Endothelial cell of umbilical vein (primary cell): ENCODE measurements around the gene CHD6. TPM values are rescaled to one million over a fixed set of nuclear protein-coding genes. Genes with fewer than 3 reads are reported as not detected.

ENCODE experiments used
- BruUV-seq: library from RNA; stranded (reverse); fragments of 400-500 nt; replicated peaks from 2 replicates; lab custom pipeline; 2021; lab: Mats Ljungman, UMichigan
- CTCF ChIA-PET: fragments of 300-600, 350-600 bp; sonication (Branson Sonifier 250); formaldehyde crosslinking; loops from one replicate; lab custom pipeline; 2021; ENCODE audit warnings: antibody characterized with exemption, inconsistent platforms; lab: Charles Lee
- POLR2A ChIA-PET: fragments of 300-600, 350-600 bp; sonication (Branson Sonifier 250); formaldehyde crosslinking; loops from one replicate; lab custom pipeline; 2021; ENCODE audit warnings: antibody characterized with exemption, inconsistent platforms; lab: Charles Lee
- DNase-seq: peaks from one replicate; pipeline ENCODE4 v3.0.0-alpha.2; 2011; ENCODE audit warnings: low read depth, low spot score
- FAIRE-seq: peaks from 2 replicates; lab custom pipeline; 2011; peaks lifted over from hg19 to GRCh38; lab: Jason Lieb, UNC
- H2AFZ ChIP-seq: 2 replicates; pipeline ENCODE4 v1.6.0; 2012; ENCODE audit warnings: low read depth, low read length, control low read depth, inconsistent platforms
- H3K27ac ChIP-seq: 2 replicates; pipeline ENCODE4 v1.5.1; 2011; ENCODE audit warnings: low read depth, mild to moderate bottlenecking, control low read depth, low read length, moderate library complexity; ENCODE audit not compliant: insufficient read depth
- H3K27me3 ChIP-seq, 2 experiments: 2 replicates each; pipeline versions ENCODE4 v1.6.0 to v1.6.1; 2011; ENCODE audit warnings: low read length in 2 of 2, mixed read lengths in 1 of 2; ENCODE audit not compliant: control insufficient read depth in 2 of 2, insufficient read depth in 2 of 2
- H3K36me3 ChIP-seq, 2 experiments: 2 replicates in 1 of 2; 3 replicates in 1 of 2; pipeline ENCODE4 v1.5.1; 2011; ENCODE audit warnings: low read length in 2 of 2, mild to moderate bottlenecking in 1 of 2, moderate library complexity in 1 of 2; ENCODE audit not compliant: control insufficient read depth in 2 of 2, insufficient read depth in 2 of 2; ENCODE audit errors: extremely low read depth in 1 of 2
- H3K4me1 ChIP-seq: 3 replicates; pipeline ENCODE4 v1.5.1; 2011; ENCODE audit warnings: mild to moderate bottlenecking, low read length; ENCODE audit not compliant: control insufficient read depth, insufficient read depth; ENCODE audit errors: extremely low read depth
- H3K4me2 ChIP-seq: 2 replicates; pipeline ENCODE4 v1.6.1; 2011; ENCODE audit warnings: low read length, control low read depth, mixed read lengths; ENCODE audit not compliant: insufficient read depth
- H3K4me3 ChIP-seq, 3 experiments: fragments of 200-600 bp in 1 of 3; sonication (generic), shearing (Covaris generic) in 1 of 3; replicated peaks in 1 of 3; 2 replicates each; pipeline ENCODE4 v1.5.1; 2011 to 2016; ENCODE audit warnings: control low read depth in 3 of 3, low read length in 3 of 3, mild to moderate bottlenecking in 2 of 3, inconsistent platforms in 1 of 3, low read depth in 1 of 3, moderate library complexity in 1 of 3; ENCODE audit not compliant: insufficient read depth in 1 of 3
- H3K79me2 ChIP-seq: 2 replicates; pipeline ENCODE4 v1.6.0; 2012; ENCODE audit warnings: low read length, inconsistent platforms; ENCODE audit not compliant: control insufficient read depth, insufficient read depth
- H3K9ac ChIP-seq: replicated peaks from 2 replicates; pipeline ENCODE3; 2011; ENCODE audit warnings: low read length, control low read depth; ENCODE audit not compliant: insufficient read depth; ENCODE audit errors: extremely low read depth
- H3K9me1 ChIP-seq: replicated peaks from 3 replicates; pipeline ENCODE4 v1.6.0; 2011; ENCODE audit warnings: mild to moderate bottlenecking, low read length; ENCODE audit not compliant: control insufficient read depth, insufficient read depth; ENCODE audit errors: extremely low read depth
- H3K9me3 ChIP-seq: replicated peaks from 2 replicates; pipeline ENCODE4 v1.5.1; 2012; ENCODE audit warnings: low read length, inconsistent platforms; ENCODE audit not compliant: control insufficient read depth, insufficient read depth
- H4K20me1 ChIP-seq: replicated peaks from 2 replicates; pipeline ENCODE3; 2011; ENCODE audit warnings: mild to moderate bottlenecking, low read length; ENCODE audit not compliant: control insufficient read depth, insufficient read depth; ENCODE audit errors: extremely low read depth
- EZH2 ChIP-seq: IDR thresholded peaks from 2 replicates; pipeline ENCODE4 v1.6.1; 2012; ENCODE audit warnings: borderline replicate concordance, low read depth, mild to moderate bottlenecking, moderate library complexity, low read length, inconsistent platforms; ENCODE audit not compliant: severe bottlenecking
- FOS ChIP-seq: IDR thresholded peaks from 2 replicates; pipeline ENCODE4 v1.6.1; 2011; ENCODE audit warnings: mild to moderate bottlenecking, low read length, moderate library complexity, borderline replicate concordance; ENCODE audit not compliant: insufficient read depth
- GATA2 ChIP-seq: IDR thresholded peaks from 2 replicates; pipeline ENCODE4 v1.7.0; 2011; ENCODE audit warnings: low read depth, mild to moderate bottlenecking, moderate library complexity, mixed read lengths, low read length; ENCODE audit not compliant: insufficient read length, insufficient read depth
- JUN ChIP-seq: IDR thresholded peaks from 2 replicates; pipeline ENCODE4 v1.6.1; 2011; ENCODE audit warnings: borderline replicate concordance, low read depth; ENCODE audit not compliant: insufficient read length, insufficient read depth
- MAX ChIP-seq: IDR thresholded peaks from 2 replicates; pipeline ENCODE4 v1.6.1; 2011; ENCODE audit not compliant: insufficient read depth, insufficient read length
- MYC ChIP-seq: IDR thresholded peaks from one replicate; pipeline ENCODE4 v1.6.1; 2011; ENCODE audit warnings: mild to moderate bottlenecking, low read depth, low read length
- POLR2A ChIP-seq: IDR thresholded peaks from 2 replicates; pipeline ENCODE4 v1.6.1; 2012; ENCODE audit warnings: low read depth, mild to moderate bottlenecking, control low read depth, low read length
- POLR2AphosphoS5 ChIP-seq: IDR thresholded peaks from 2 replicates; pipeline ENCODE4 v1.6.1; 2012; ENCODE audit warnings: low read depth, mild to moderate bottlenecking, control low read depth, low read length, moderate library complexity; ENCODE audit not compliant: insufficient read depth
- dilution Hi-C: fragments of 300-500 bp; cut with MboI; formaldehyde crosslinking; loops from one replicate; pipeline ENCODE4 v1.15.0; 2019; ENCODE audit warnings: low sequenced_read_pairs; ENCODE audit not compliant: extremely low pct_ligation_motif_present
- intact Hi-C: fragments of 100-400 bp; cut with micrococcal nuclease; formaldehyde crosslinking; loops from one replicate; pipeline ENCODE4 v1.10.0; 2022
- polyA plus RNA-seq, 4 experiments: library from polyadenylated mRNA; depleted of rRNA in 3 of 4; stranded (reverse) in 3 of 4; unstranded in 1 of 4; fragments of >200 nt; gene quantifications; 2 replicates each; pipeline versions ENCODE4 v1.2.1 to v1.2.3, GENCODE V29; 2011 to 2012; ENCODE audit warnings: missing spikeins in 1 of 4
- total RNA-seq: library from RNA; stranded (reverse); gene quantifications from 2 replicates; pipeline ENCODE4 v1.2.3, GENCODE V29; 2021
- TF ChIP-seq, protein P1 (sequence below), 2 donors: IDR thresholded peaks; 1 replicate in 1 of 2; 2 replicates in 1 of 2; pipeline ENCODE4 v1.5.1; 2011; ENCODE audit warnings: low read length in 2 of 2, mild to moderate bottlenecking in 2 of 2, moderate library complexity in 2 of 2, control low read depth in 1 of 2, inconsistent platforms in 1 of 2, low read depth in 1 of 2; ENCODE audit not compliant: insufficient read depth in 1 of 2; ENCODE audit errors: extremely low read depth in 1 of 2

Gene CHD6
- total and polyA plus RNA-seq, 2 donors (not counting 3 experiments of a cell fraction or from before 2014, with no cell fraction given) = 7.2 to 33.7 TPM

DNA sequence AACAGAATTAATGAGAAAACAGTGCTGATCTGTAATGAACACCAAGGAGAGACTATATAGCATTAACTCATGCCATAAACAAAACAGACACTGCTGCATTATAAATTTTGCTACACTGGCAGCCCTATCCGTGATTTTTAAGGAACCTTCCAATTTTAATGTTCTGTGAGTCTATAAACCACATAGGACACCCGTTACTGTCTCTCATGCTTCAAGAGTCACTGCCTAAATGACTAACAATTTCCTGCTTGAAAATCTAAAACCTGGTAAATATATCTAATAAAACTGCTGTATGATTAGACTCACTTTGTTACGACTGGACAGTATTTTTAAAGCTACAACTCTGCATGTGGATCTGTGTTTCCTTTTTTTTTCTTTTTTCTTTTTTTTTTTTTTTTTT is 8.7 kb downstream of the CHD6 start:
- dilution Hi-C loops = no loop called here
- Histone ChIP-seq H2AFZ (no peak overlapping the region), H3K36me3 (no peaks in the 10 kb centered on the region), H3K9ac (no peak overlapping the region), H3K9me3 (no peaks in the 10 kb centered on the region), H3K4me2 (no peak overlapping the region), H3K4me1 (no peaks in the 10 kb centered on the region), H3K27ac (no peak overlapping the region), H3K9me1 (peaks cover 1% of the 10 kb centered on the region), H3K4me3 (no peak overlapping the region), H3K27me3 (no peaks in the 10 kb centered on the region), H4K20me1 (peaks cover 16% of the 10 kb centered on the region), H3K79me2 (peaks cover 42% of the 10 kb centered on the region)
- no TSS peak for BruUV-seq
- no peak for FAIRE-seq
- intact Hi-C loops = no loop called here
- TF ChIP-seq JUN = no peak
- TF ChIP-seq FOS = peak; percentile 7
- POLR2A ChIA-PET = no interaction called here
- CTCF ChIA-PET = interaction anchor here (0.6 to 1.6 kb wide), 2 partner anchors 22 to 325 kb away, joined by 3 read pairs; no protein-coding TSS in a partner anchor
- DNase-seq = no peak

DNA sequence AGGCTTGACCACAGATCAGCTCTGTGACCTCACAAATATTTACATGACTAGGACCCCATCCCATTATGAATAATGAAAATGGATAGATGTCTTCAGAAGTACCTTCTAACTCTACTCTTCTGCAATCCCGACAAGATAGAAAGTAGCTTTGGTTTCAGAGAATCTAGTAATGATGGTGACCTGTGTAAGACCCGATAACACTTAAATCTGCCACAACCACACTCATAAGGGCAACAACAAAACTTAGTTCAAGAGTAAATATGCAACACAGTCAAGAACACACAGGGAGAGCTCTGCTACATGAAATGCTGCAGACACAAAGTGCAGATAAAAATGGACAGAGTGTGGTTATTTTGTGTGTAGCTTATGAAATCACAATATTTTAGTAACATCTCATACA is 9.6 kb downstream of the CHD6 start:
- CTCF ChIA-PET = interaction anchor here (1.1 to 1.6 kb wide), 4 partner anchors 10 to 21 kb away, joined by 3 to 4 read pairs (median 3); partner anchors contain the start of gene CHD6

More for the DNA sequence above, 9.6 kb downstream of the CHD6 start:
- Histone ChIP-seq H3K27me3 (no peaks in the 10 kb centered on the region), H3K9ac (no peak overlapping the region), H3K4me3 (no peak overlapping the region), H3K9me1 (peaks cover 3% of the 10 kb centered on the region), H3K36me3 (no peaks in the 10 kb centered on the region), H3K9me3 (no peaks in the 10 kb centered on the region), H2AFZ (no peak overlapping the region), H3K4me2 (no peak overlapping the region), H3K79me2 (peaks cover 41% of the 10 kb centered on the region), H3K4me1 (no peaks in the 10 kb centered on the region), H3K27ac (no peak overlapping the region), H4K20me1 (peaks cover 13% of the 10 kb centered on the region)
- dilution Hi-C loops = no loop called here
- BruUV-seq = no TSS peak
- no peak for DNase-seq
- POLR2A ChIA-PET = interaction anchor here (0.6 kb wide), 1 partner anchor 30 kb away, joined by 10 read pairs; no protein-coding TSS in a partner anchor
- TF ChIP-seq GATA2 = no peak
- TF ChIP-seq JUN = no peak
- no peak for TF ChIP-seq POLR2AphosphoS5
- TF ChIP-seq MAX = no peak
- no peak for TF ChIP-seq FOS
- TF ChIP-seq POLR2A = no peak
- TF ChIP-seq, protein P1, sequence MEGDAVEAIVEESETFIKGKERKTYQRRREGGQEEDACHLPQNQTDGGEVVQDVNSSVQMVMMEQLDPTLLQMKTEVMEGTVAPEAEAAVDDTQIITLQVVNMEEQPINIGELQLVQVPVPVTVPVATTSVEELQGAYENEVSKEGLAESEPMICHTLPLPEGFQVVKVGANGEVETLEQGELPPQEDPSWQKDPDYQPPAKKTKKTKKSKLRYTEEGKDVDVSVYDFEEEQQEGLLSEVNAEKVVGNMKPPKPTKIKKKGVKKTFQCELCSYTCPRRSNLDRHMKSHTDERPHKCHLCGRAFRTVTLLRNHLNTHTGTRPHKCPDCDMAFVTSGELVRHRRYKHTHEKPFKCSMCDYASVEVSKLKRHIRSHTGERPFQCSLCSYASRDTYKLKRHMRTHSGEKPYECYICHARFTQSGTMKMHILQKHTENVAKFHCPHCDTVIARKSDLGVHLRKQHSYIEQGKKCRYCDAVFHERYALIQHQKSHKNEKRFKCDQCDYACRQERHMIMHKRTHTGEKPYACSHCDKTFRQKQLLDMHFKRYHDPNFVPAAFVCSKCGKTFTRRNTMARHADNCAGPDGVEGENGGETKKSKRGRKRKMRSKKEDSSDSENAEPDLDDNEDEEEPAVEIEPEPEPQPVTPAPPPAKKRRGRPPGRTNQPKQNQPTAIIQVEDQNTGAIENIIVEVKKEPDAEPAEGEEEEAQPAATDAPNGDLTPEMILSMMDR (IDR thresholded peaks at IDR 0.05; ENCODE audit: extremely low read depth in 1 of 2, insufficient read depth in 1 of 2, low read depth in 1 of 2, low read length in 2 of 2) = no peak
- no peak for TF ChIP-seq MYC
- TF ChIP-seq EZH2 = no peak
- intact Hi-C loops = no loop called here
- no peak for FAIRE-seq
